NCI-H128 (cell line): ENCODE results near the gene F12.

Source experiments
- DNase-seq: peaks from one replicate; lab custom pipeline; 2025; ENCODE audit not compliant: unreplicated experiment; lab: John Stamatoyannopoulos, UW

Gene F12

DNA sequence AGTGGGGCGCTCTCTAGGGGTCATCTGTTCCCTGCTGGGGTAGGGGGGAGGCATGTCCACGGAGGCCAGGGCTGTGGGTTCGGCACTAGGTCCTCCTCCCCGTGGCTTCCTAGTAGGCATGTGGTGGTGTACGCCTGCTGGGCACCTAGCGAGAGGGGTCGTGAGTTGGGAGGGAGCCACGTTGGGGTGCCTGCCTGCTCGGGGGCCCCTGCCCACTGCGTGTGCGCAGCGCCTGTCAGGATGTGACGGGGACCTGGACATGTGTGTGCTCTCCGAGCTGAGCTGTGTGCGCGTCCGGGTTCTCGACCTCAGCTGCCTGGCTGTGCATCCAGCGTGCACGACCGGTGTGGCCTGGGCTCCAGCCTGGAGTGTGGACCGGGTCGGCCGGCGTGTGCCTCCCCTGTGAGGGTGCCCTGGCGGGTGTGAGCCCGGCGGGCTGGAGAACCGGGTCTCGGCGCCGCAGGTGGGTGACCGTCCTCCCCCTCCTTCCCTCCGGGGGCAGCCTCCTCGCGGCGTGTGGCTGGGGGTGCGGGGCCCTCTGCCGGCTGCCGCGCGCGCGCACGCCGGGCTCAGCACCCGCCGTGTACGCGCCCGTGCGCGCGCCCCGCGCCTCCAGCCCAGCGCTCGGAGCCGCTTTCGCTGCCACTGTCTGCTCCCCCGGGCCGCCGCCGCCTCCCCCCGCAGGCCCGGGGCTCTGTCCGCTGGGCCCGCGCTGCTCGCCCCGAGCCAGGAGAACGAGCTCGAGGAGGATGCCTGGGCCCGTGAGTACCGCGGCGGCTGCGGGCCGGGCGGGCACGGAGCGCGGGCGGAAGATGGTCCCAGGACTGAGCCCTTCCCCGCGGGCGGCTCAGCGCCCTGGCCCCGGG lies 37.1 kb upstream of the F12 start, which contains the start of gene PRR7:
Gene PRR7, plus strand, starts transcription at position 615 of the 866 bp plus-strand sequence. CDS start 8,254 bp downstream, outside the sequence.
- peak; percentile 26 for DNase-seq

DNA sequence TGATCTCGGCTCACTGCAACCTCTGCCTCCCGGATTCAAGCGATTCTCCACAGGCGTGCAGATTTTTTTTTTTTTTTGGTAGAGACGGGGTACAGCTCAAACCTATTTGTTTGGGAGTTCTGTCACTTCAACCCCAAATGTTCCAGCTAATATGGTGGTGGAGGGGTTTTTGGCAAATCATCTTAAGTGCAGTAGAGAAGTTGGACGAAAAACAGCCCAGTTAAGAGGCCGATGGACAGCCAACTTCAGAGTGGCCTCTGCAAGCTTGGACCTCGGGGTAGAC lies 36.5 kb upstream of the F12 start:
- no peak for DNase-seq

DNA sequence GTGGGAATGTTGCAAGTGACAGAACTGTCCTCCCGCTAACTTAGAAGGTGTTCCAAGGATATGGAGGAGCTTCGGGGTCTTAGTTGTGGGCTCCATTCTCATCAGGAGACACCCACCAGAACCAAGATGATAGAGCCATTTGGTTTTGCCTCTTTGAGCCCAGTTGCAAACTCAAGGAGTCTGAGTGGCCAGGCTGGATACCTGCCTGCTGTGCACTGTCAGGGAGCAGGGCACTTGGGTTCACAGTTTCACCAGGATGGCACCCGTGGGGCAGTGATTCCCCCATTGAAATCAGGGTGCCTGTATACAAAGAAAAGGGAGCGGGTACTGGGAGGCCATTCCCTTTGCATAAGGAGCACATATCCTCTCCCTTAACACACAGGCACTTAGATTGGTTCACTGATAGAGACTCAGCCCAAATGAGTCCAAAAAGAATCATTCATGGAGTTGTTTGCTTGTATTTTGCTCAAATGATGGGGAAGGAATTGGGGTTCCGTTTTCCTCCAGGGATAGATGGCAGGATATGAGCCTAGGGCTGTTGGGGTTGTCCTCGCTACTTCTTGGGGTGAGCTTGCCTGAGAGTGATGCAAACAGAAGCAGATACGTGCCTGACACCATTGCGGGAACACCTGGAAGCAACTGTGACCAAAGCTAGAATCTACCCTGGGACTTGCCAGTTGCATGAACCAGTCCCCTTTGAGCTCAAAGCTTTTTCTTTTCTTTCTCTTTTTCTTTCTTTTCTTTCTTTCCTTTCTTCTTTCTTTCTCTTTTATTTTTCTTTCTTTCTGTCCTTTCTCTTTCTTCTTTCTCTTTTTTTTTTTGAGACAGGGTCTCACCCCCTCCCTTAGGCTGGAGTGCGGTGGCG lies 35.9 kb upstream of the F12 start:
- DNase-seq, result no peak

DNA sequence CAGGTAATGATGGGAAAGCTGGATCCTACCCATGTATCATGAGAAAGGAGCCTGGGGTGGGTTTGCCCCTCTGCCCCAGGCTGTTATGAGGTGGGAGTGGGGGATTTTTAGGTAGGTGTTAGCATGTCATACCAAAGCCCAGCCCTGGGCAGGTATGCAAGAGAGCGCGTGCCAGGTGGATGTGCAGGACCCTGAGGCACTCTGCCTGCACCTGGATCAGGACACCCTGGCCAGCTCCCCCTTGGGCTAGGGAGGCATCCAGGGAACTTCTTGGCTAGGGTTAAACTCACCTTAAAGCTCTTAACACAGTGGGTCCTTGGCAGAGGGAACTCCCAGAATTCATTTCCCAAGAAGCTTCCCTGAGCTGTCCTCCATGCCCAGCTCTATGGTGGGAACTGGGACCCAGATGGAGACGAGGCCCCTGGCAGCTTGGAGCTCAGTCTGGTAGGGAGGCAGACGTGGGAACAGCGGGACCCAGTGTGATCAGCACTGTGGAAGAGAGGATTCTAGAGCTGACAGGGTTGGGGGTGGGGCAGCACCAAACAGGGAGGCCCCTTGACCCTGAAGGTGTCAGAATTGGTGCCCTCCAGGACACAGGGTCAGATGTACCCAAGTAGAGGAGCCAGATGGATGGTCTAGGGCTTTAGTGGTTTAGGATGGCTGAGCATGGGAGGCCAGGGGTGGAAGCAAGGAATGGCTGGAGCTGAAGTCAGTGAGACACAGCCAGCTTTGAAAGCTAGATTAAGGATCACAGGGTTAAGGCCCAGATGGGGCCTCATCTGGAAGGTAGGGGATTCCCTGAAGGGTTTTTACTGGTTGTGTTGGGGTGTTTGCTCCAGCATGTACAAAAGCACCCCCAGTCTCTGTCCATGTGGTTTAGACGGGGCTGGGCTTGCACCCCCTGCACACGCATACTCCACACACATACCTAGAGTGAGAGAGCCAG lies 35.0 kb upstream of the F12 start:
- DNase-seq, result no peak

DNA sequence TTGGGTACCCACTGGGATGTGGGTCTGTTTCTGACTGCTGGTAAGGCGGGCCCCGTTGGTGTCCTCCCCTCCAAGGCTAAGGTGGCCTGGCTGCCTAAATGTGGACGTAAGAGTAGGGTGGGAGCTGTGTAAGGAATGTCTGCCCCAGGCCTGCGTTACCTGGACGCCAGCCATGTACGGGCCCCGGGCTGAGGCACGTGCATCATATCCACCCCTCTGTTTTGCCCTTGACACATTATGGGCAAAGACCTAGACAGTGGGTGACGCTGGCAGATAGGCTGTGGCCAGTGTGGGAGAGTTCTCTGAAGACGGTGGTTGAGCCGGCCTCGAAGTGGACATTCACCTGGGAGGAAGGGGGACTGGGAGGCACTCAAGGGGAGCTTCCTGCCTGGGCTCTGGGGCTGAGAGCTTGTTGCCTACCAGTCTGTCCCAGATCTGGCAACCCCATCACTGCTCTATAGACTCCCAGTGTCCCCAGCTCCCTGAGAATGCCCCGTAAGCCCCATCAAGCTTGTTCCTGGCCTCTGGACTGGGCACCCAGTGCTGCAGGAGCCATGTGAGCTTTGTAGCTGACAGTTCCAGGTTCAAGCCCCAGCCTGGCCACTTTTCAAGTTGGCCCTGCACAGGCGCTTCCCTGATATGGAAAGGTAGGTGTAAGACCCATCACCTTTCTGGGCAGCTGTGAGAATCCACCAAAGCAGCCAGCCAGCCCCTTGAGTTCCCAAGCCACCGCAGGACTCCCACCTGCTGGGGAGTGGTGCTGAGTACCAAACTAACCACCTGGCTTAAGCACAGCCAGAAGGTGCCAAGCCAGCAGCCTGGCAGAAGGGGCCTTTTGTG lies 34.0 kb upstream of the F12 start:
- DNase-seq, result no peak

DNA sequence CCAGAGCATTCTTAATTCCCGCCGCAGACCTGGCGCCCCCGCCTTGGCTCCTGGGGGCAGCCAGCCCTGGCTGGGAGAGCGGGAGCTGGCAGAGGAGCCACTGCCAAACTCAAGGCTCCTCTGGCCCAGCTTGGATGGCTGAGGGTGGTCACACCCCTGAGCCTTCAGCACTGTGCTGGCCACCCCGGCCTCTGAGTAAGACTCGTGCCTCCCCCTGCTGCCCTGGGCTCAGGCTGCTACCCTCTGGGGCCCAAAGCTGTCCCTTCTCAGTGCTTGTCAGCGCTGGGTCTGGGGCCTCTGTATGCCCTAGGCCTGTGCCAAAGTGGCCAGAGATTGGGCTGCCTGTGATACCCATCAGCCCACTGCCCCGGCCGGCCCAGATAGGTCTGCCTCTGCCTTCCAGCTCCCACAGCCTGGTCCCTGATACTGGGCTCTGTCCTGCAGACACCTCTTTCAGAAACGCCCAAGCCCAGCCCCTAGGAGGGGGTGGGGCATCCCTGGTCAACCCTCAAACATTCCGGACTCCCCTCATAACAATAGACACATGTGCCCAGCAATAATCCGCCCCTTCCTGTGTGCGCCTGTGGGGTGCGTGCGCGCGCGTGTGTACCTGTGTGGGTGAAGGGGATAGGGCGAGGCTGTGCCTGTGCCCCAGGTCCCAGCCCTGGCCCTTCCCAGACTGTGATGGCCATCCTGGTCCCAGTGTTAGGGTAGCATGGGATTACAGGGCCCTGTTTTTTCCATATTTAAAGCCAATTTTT lies 32.9 kb upstream of the F12 start:
- no peak for DNase-seq

DNA sequence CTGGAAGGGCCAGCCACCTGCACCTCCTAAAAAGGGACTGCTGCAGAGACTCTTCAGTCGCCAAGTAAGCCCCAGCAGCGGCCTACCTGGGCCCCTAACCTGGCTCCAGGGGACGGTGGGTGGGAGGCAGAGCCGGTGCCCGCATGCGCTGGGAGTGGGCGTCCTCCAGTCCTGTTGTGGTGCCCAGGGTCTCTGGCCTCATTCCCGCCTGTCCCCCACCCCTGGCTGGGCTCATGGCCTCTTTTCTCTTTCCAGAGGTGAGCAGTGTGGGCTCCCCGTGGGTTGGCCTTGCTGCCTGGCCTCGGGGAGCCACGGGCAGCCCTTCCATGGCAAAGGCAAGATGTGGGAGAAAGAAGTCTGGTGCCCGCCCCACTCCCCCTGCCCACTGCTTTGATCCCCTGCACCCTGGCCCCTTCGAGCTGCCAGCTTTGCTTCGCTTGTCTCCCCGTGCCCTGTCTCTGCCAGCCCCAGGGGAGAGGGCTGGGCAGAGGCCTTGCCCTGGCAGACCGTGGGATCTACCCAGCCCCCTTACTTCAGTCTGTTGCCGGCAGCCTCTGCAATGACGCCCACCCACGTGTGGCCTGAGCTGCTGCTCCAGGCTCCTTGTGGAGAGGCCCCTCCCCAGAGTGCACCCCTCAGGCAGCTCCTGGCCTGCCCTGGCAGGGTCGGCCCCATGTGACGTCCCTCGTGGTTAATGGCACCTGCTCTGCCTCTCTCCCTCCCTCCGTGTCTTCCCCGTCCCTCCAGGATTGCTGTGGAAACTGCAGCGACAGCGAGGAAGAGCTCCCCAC lies 31.8 kb upstream of the F12 start:
- DNase-seq, result no peak

DNA sequence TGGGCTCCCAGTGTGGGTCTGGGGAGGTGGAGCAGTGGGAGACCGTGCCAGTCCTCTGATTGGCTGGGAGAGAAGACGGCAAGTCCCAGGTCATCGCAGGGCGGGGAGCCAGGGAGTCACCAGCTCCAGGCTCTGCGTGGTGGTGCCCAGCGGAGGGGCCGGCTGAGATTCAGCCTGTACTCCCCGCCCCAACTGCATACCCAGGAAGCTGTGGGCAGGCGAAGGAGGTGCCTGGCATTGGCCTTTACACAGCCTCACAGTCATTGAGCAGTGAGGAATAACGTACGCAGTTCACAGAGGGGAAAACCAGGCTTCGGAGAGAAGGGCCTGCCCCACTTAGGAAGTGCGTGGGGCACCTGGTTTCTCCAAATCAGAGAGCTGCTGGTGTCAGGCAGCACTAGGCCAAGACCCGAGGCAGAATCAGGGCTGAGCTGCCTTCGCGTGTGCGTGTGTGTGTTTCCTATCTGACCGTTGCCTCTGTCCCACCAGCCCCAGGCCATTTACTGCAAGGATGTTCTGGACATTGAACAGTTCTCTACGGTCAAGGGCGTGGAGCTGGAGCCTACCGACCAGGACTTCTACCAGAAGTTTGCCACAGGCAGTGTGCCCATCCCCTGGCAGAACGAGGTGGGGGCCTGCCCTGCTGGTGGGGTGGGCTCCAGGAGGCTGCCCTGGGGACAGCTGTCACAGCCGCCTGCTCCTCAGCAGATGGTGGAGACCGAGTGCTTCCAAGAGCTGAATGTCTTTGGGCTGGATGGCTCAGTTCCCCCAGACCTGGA lies 31.0 kb upstream of the F12 start:
- no peak for DNase-seq

DNA sequence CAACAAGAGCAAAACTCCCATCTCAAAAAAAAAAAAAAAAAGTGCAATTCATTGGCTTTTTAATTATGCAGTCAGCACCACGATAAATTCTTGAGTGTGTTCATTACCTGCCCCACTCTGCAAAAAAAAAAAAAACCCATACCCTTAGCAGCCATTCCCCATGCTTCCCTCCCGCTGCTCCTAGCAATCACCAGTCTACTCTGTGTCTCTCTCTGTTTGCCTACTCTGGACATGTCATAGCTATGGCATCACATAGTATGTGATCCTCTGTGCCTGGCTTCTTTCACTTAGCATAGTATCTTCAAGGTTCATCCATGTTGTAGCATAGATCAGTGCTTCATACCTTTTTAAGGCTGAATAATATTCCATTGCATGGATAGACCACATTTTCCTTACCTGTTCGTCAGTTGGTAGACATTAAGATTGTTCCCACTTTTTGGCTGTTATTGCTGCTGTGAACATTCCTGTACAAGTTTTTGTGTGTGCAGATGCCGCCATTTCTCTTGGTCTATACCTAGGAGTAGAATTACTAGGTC lies 30.2 kb upstream of the F12 start:
- no peak for DNase-seq

DNA sequence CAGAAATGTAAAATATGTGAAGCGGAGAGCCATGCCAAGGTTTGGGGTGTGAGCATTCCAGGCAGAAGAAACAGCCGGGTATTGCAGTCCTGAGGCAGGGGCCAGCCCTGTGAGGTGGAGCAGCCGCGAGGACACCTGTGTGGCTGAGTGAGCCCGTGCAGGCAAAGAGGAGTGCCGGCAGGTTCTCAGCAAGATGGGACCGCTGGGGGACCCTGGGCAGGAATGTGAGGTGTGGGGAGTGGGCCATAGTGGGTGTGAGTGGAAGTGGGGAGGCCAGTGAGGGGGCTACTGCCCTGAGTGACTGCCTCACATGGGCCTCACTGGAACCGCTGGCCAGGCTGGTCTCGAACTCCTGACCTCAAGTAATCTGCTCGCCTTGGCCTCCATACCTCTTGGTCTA lies 29.1 kb upstream of the F12 start:
- no peak for DNase-seq

DNA sequence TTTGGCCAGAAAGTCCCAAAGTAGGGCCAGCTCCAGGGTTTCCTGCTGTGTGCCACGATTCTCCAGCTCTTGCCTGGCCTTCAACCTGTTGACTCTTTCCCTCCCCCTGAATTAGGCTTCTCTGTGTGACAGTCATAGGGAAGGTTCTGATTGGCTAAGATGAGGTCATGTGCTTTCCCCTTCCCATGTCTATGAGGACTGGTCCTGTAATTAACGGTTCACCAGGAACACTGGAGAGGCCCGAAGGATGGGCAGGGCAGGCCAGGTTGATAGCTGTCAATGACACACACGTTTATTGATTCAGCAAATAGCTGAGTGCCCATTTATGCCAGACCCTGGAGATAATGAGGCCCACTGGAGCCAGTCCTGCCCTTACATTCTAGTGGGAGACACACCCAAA lies 28.3 kb upstream of the F12 start:
- DNase-seq, result no peak

DNA sequence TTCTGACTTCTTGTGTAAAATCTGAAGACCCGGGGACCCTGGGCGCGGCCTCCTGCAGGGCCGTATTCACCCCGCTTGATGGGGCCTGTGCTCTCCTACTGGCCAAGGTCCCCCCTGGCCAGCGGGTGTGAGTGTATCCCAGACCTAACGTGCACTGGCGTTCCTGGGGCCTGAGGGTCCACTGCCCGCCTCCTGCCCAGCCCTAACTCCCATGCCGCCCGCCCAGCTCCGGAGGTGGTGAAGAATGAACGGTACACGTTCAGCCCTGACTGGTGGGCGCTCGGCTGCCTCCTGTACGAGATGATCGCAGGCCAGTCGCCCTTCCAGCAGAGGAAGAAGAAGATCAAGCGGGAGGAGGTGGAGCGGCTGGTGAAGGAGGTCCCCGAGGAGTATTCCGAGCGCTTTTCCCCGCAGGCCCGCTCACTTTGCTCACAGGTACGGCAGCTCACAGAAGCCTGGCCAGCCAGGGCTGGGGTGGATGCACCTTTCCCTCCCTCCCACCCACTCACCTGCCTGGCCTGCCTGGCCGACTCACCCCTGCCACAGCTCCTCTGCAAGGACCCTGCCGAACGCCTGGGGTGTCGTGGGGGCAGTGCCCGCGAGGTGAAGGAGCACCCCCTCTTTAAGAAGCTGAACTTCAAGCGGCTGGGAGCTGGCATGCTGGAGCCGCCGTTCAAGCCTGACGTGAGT lies 26.6 kb upstream of the F12 start:
- DNase-seq, result no peak

DNA sequence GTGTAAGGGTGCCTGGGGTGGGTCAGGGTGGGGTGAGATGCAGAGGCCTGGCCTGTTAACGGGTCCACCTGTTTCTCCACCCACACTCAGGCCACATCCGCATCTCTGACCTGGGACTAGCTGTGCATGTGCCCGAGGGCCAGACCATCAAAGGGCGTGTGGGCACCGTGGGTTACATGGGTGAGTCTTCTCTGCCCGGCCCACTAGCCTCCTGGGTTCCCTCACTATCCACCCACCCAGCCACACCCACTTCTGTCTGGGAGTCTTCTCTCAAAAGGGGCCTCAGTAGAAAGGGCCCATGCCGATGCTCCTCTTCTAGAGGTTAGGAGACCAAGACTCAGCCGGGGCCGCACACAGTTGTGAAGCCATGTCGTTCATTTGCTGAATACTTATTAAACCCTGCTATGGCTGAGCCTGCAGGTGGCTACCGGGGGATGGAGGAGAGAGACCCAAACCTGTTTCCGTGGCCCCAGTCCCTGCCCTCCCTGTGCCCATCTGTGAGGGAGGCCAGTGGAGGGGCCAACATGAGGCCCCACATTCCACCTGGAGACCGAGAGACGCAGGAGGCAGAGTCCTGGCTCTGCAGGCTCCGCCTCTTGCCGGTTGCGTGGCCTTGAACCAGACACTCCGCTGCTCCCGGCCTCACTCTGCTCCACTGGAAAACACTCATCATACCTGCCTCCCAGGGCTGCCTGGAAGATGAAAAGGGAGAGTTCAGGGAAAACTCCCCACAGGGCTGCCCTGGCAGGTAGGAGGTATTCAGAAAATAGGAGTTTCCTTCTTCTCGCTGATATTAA lies 25.8 kb upstream of the F12 start:
- no peak for DNase-seq

DNA sequence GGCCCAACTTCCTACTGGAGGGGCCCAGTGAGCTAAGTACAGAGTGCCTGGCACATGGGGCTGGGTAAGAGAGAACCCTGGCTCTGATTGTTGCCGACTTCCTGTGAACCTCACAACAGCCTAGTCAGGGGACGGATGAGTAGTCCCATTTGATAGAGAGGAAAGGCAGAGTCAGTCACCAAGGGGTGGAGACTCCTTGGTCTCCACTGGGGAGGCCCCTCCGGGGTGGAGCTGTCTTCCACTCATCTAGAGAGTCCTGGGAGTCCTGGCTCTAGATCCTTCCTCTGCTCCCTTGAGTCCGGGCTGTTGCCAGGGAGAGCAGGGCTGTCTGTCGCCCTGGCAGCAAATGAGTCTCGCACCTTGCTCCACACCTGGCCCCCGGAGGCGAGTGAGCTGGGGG lies 25.1 kb upstream of the F12 start:
- no peak for DNase-seq

DNA sequence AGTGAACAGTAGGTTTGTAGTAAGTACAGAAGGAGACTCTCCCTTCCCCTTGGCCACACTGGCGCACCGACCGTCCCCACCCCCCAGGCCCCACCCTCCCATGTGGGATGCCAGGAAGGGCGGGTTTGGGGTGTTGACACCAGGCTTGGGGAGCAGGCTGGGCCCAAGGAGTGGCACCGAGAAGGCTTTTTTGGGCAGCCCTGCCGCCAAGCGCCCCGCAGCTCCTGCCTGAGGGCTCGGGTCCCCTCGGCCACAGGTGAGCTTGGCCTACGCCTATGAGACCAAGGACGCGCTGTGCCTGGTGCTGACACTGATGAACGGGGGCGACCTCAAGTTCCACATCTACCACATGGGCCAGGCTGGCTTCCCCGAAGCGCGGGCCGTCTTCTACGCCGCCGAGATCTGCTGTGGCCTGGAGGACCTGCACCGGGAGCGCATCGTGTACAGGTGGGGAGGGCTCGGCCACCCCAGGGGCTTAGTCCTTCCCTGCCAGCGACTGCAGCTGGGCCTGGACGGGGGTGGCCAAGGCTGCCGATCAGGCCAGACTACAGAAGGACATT lies 24.4 kb upstream of the F12 start:
- no peak for DNase-seq
